DOHH2 (cell line): ENCODE data around the gene SMIM33.
"Not testable (repeated sequence)": the region's sequence is repeated elsewhere in the genome, so short reads cannot be mapped to it uniquely, and the experiment has no call there.

Experiments
- CTCF ChIP-seq: fragments of 200-600 bp; sonication (generic); IDR thresholded peaks from one replicate; pipeline ENCODE4 v1.5.1; 2014; ENCODE audit warnings: antibody characterized with exemption, mild to moderate bottlenecking, low read depth, low read length; ENCODE audit not compliant: poor library complexity, severe bottlenecking
- EZH2phosphoT487 ChIP-seq: fragments of 200-600 bp; sonication (generic); IDR thresholded peaks from 2 replicates; pipeline ENCODE4 v1.6.1; 2017; ENCODE audit warnings: borderline replicate concordance, mild to moderate bottlenecking, antibody characterized with exemption, low read length, moderate library complexity, mixed read lengths

- not testable (repeated sequence) for TF ChIP-seq CTCF, EZH2phosphoT487
Observed at GRCh38 chr5:139478657-139479423, 8.0 kb downstream of the SMIM33 start.
